ENCODE results near the gene CISH.

Gene CISH

DNA sequence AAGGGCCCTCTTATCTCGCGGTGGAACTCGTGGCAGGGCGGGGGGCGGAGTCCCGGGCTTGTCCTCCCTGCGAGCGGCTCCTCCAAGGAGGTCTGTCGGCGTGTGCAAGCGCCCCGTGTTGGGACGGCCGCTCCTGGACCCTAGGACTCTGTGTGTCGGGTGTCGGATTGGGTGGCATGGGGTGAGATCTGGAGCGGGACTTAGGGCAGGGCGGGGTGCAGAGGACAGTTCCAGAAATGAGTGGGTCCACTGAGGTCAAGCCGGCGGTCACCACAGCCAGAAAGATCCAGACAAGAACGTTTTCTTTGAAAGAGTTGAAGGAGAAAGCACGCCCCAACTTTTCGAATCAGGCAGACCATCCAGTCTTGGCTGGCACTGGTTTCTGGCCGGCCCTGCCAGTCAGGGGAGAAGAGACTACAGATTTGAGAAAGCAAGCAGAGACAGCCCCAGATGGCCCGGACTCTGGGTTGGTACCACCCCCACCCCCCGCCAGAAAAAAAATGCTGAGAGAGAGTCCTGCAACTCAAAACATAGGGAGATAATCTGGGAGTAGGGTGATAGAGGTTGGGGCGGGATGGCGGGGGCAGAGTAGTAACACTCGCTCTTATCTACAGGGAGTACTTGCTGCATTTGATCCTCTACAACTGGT is 784 bp upstream of the CISH start:
- no peak for DNase-seq

DNA sequence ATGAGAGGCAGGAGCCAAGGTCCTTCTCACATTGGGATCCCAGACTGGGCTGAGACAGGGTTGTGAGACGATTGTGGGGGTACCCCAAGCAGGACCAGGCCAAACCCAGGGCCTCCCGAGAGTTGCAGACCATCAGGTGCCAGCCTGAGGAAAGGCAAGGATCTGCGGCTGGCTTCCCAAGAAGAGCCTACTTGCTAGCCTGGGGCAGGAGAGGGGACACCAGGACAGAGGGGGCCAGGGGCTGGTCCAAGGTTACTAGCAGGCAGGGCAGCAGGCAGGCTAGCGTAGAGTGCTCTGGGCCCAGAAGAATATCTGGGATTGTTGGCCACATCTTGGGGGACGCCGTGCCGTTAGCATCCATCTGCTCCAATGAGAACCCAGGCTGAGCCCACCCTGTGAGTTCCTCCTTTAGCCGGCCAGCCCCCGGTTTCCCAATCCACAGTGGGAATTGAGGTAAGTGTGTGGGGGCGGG is 546 bp downstream of the CISH start:
- DNase-seq: no peak

DNA sequence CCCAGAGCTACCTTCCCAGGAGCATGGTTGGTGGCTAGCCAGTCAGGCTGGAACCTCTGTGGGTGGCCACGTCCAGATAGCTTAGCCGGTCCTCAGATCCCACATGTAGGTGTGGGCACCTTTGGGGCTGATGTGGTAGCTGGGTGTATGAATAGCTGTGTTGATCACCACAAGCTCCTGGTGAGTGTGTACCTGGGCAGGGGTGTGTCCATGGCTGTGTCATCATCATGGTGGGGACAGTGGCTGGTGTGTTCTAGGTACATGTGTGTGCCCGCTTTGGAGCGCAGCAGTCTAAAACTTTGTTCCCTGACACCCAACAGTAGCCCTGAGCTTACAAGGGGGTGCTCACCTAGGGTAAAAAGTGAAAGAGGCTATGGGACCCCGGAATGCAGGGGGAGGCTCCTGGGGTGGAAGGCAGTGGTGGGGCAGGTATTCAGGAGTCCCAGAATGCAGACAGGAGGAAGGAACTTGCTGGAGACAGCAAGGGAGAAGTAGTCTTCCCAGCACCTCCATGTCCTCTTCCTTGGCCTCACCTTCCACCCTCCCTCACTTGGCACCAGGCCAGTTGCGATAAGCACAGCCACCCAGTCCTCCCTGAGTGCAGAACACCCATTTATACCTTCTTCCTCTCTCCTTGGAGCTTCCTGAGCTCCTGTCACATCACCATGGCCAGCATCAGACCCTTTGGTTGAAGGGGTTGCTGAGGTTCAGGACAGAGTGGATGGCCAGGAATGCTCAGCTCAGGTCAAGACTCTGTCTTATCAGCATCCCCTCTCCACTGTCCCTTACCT is 1.2 kb downstream of the CISH start:
- DNase-seq: no peak

DNA sequence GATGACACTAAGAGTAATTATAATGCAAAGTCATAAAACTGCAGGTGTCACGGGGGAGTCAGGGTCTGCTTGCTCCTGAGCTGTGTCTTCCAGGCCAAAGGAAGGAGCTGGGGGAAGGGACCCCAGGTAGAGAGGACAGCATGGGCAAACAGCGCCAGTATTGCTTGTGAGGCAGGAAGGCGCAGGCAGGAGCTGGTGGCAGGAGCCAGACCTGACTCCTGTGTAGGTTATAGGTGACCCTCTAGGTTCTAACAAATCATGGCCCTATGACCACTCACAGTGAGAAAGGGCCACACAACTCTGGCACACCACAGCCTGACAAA is 1.9 kb downstream of the CISH start:
- no peak for DNase-seq

DNA sequence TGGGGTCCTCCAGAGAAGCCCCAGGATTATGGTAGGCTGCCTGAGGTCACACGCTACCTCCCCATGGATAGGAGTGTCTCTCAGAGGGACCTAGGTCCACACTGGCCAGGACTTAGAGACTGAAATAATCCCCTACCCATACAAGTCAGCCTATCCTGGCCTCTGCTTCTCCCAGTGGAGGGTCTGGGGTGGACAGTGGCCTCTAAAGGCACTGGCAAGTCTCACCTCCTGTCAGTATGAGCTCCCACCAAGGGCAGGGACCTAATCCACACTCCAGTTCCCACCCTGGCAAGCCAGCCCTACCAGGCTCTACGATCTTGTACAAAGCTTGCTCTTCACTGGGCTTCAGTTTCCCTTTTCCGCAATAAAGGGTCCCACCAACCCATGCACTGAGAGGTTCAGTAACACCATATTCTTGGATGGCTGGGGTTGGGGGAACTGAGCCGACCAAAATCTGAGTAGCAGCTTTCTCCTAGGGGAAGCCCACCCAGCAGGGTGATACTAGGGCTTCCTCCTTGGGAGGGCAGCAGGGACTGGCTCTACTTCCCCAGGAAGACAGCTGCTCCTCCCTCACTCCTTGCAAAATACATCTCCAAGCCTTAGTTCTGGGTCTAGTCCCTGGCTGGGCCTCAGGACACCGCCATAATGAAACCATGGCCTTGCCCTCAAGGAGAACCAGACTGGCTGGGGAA is 2.4 kb downstream of the CISH start:
- no peak for DNase-seq

DNA sequence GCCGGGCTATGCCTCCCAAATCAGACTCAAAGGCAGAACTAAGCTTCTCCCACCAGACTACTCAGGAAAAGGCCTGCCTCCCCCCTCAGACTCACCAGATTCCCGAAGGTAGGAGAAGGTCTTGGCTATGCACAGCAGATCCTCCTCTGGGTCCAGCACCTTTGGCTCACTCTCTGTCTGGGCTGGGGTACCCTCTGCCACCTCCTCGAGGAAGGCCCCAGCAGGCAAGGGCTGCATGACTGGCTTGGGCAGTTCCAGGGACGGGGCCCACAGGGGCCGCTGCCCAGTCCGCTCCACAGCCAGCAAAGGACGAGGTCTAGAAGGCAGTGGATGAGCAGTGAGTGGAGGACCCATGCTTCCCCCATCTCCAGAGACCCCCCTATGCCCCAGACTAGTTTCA is 3.3 kb downstream of the CISH start:
- no peak for DNase-seq

DNA sequence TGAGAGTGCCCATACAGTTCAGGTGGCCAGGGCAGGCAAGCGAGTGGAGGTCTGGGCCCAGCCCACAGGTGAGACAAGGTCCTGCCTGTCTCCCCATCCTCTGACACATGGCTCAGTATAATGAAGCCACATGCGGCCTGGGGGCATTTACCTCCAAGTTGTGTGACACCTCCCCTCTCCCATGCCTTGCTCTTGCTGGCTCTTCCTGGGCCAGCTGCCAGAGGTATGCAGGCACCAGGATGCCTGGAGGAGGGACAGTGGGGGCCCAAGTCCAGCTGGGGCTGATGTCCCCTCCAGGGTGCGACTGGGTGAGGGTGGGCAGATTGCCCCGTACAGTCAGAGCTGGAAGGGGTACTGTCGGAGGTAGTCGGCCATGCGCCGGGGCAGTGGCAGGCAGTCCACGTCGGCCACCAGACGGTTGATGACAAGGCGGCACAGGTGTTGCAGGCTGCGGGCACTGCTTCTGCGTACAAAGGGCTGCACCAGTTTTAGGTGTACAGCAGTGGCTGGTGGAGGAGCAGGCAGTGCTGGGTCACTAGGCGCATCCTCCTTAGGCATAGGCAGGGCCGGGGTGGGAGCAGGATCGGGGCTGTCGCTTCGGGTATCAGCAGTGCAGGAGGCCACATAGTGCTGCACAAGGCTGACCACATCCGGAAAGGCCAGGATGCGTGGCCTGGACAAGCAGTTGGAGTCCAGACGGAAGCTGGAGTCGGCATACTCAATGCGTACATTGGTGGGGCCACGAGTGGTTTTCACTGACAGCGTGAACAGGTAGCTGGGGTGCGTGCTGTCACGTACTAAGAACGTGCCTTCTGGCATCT is 4.1 kb downstream of the CISH start:
- no peak for DNase-seq

DNA sequence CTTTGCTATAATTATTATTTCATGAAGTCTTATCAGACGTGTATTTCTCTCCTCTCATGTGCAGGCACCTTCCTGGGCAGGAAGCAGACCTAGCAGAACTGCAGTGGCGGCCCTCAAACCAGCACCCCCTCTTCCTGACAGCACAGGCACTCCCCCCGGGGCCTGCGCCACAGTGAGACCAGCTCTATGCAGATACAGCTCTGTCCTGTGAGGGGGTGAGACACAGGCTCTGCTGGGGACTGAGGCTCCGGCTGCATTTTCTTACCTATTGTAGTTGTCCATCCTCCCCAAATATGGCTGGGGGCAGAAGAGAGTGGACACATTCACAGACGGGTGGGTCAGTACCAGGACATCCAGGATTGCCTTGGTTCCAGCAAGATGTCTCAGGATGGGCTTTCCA is 5.0 kb downstream of the CISH start:
- DNase-seq: no peak

DNA sequence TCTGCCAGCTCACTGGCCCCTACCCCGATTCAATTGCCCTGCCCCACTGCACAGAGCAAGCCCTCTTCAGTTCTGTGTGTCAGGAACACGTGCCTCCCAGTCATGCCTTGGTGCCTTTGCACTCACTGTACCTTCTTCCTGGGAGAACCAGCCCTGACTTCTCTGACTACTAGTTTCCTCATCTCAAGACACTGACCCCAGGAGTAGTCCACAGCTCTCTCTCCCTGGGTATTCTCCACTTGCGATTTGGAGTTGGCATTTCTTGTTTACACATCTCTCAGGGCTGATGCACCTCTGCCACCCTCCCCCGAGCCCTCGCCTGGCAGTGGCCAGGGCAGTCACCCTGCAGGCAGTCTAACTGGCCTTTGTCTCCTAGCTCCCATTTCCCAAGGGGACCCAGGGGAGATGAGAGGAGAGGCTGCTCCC is 5.7 kb downstream of the CISH start:
- no peak for DNase-seq

DNA sequence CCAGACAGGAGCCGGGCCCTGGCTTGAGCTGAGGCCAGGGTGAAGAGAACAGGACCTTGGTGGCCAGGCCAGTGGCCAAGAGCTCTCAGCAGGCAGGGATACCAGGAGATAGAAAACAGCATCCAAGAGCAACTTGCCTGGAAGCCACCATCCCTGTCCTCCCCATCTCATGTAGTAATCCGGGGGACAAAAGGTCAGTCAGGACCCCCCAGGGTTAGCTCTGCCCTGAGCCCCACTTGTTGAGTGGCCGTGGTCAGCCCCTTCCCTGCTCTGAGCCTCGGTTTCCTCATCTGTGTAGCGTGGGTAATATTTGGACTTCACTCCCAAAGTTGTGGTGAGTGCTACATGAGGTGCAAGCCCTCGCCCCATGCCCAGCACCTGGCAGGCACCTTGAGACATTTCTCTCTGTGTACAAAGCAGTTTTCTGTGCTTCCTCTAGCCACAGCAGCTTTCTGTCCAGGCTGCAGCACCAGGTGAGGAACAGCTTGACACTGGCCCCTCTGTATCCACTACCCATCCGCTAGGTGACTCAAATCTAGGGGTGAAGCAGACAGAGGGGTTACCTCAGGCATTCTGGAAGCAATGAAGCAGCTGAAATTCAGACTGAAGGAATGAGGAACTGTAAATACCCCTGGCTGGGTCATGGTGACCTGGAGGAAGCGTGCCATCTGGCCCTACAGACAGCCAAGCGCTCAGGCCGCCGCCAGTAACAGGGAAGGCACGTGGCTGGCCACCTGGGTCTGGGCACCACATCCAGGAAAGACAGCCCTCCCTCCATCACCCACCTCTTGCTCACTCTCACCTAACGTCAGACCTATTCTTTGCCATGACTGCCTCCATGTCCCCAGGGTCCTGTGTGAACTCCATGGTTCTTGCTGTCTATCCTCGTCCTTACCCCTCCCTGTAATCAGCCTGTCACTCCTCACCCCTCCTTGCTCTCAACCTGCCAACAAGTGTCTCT is 6.7 kb downstream of the CISH start:
- DNase-seq: no peak

DNA sequence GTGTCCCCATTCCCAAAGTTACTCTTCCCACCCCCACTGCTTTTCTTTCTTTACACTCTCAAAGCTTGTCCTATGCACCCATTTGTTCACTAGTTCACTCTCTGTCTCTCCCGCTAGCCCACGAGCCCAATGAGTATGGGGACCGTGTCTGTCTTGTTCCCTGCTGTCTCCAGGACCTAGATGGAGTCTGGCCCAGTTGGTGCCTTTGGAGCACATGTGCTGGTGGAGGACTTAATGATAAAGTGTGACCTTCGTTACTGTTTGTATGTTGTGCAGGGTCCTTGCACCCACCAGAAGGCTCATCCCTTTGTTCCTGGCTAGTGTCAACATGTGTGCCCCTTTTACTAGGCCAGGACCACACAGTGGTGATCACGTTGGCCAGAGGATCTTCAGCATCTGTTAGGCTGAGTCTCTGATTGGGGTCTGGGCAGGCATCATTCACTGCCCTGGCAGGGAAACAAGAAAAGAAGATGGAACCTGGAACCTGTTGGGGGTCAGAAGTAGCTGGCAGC is 7.4 kb downstream of the CISH start:
- no peak for DNase-seq

DNA sequence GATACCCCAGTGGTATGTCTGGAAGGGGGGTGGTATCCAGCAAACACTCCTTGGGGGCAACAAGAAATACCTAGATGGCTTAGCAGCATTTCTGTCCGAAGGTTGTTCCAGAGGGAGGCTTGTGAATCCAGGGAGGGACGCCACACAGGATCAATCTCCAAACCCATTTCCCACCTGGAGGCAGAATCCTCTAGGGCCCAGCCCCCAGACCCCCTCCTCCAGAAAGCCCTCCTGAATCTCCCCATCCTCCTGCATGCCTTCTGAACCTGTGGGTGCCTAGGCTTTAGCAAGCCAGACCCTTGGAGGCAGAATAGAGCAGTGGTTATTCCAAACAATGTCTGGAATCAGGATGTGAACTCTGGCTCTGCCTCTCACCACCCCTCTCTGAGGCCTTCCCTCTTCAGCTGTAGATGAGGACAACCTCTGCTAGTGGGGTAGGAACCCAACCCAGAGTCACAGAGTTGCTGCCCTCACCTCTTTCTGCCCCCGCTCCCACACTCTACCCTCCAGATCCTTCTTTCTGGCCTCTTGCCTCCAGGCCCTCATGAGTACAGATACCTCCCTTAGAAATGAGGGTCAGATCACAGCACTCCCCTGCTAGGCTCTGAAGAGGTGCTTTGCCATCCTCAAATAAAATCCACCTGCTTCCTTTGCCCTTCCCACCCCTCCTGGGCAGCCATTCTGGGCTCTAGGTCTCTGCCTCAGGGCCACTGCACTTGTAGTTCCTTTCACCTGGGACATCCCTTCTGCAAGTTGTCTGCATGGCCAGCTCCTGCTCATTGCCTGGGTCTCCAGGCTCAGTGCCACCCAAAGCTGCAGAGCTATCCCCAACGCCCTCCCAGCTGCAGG is 8.1 kb downstream of the CISH start:
- DNase-seq: no peak

DNA sequence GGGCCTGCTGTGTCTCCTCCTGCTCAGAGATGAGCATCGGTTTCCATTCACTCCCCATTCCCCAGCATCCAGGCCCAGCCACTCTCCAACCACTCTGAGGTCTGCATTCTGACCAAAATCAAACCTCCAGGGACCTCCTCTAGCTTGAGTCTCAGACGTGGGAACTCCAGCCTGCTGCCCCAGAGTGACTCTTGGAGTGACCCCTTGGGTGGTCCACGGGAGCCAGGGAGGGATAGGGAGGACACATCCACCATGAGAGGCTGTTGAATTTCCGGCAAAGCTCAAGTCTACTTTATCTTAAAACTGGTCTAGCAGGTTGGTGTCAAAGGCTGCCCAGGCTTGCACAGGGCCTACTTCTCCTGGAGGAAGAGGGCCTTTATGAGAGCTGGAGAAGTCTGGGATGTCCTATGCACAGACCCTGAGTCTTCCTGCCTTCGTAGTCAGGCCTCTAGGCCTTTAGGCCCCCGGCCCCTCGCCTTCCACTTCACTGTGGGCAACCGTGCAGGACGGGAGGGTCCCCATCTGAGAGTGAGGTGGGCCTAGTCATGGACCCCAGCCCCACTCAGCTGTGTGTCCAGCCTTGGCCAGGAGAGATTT is 8.9 kb downstream of the CISH start:
- DNase-seq: no peak

DNA sequence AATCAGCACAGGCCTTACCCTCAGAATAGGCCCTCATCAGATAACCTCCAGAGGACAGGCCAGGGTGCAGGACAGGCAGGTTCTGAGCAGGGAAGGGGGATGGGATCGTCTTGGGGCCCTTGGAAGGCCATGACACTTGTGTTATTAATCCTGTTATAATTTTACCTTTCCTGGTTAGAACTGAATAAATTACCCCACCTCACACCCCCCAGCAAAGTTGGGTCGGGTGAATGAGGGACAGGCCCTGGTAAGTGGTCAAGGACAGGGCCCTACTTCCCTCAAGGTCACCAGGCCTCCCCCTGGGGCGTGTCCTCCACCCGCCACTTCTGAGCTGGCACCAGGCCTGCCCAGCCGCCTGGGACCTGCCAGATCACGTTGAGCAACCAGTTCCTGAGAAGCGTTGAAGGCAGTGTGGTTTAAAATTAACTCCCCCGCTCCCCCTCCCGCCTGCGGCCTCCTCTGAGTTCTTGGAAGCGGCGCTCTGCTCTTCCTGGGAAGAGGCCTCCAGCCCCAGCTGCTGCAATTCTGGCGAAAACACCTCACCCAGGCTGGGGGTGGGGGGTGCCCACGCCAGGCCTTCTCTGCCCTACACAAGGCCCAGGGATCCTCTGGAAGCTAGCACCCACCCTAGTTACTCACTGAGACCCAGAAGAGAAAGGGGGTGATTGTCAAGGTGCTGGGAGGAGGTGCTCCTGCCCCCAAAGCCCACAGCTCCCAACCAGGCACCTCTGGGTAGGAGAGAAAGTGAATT is 10.6 kb downstream of the CISH start:
- DNase-seq: peak; percentile 58

DNA sequence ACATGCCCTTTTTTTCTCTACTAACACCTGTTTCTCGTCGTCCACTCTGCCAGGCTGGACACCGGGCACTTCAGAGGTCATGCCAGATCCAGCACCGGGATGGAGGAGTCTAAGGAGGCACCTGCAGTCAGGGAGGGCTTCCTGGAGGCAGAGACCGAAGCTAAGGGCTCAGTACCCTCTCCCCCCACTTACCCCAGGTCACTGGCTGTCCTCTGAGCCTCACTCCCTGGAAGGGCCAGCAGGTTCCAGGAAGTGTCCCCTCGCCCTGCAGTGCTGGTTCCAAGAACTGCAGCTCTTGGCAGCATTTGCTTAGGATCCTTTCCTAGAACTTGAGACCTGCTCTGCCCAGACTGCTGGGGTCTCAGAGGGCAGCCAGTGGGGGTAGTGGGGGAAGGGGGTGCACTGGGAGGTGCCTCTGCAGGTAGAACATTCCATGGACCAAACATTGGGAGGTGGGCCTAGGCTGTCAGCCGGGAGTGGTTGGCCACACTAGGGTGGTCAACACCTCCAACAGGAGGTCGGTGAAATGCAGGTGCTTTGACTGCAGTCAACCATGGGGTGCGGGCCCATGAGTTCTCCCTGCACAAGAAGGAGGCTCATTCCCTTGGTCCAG is 11.3 kb downstream of the CISH start:
- DNase-seq: no peak

DNA sequence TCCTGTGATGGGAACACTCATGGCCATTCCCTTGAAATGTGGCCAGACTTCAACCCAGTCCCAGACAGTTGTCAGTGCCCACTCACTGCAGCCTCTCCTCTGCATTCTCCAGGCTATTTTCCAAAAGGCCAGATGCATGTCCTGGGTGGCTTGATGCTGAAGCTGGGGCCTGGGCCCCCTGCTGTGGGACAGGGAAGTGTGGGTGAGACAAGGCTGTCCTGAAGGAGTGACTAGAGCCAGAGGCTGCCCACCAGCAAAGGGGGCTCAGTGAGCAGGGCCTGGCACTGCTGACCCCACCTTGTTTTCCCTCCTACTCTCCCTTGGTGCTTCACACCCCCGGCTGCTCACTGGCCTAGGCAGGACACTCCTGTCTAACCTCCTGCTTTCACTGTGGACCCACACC is 11.9 kb downstream of the CISH start:
- no peak for DNase-seq

DNA sequence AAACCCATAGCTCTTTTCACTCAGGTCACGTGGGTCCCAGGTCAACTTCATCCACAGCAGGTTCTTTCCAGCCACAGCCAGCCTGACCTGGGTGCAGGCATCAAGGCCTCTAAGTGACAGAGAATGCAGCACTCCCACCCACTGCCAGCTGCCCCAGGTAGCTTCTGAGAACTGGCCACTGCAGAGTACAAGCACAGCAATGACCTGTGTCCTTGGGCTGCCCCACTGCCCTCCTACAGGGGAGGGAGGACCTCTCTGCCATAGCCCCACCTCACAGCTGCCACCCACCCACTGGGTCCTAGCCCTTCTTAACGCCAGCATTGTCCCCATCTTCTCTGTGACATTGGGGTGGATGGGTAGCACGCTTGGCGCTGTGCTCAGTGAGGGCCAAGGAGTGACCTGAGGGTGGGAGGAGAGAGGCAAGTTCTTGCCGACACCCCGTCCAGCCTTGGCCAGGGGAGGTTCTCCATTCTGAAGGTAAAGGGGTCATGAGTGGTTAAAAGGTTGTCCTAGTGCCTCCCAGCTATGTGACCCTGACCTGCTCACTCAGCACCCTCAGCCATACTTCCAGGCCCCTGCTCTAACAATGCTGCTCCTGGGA is 12.4 kb downstream of the CISH start:
- no peak for DNase-seq

DNA sequence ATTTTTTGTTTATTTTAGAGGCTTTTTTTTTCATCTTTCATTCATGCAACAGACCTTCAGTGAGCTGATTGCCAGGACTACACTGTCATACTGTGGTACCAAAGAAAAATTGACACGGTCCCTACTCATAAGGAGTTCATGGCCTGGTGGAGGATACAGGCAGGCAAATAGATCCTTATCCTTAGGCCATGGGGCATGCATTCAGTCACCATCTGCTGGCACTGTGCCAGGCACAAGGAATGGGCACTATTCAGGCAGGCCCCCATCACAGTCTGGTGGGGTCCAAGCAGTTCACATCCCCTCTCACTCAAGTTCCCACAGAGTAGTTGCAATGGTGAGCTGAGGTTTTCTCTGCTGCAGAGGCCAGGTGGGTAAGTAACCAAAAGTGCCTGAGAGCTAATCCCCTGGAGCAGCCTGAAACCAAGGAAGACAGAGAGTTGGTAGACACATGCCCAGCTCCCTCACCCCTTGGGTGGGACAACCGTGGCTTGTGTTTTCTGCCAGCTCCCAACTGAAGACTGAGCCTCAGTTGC is 17.3 kb downstream of the CISH start:
- no peak for DNase-seq
